NCI-H1694 treated with DMSO at 0.1 percent for 48 hours (cell line): ENCODE results near the gene SLC7A11.

Experiments
- DNase-seq: peaks from one replicate; lab custom pipeline; 2025; lab: John Stamatoyannopoulos, UW

Gene SLC7A11

DNA sequence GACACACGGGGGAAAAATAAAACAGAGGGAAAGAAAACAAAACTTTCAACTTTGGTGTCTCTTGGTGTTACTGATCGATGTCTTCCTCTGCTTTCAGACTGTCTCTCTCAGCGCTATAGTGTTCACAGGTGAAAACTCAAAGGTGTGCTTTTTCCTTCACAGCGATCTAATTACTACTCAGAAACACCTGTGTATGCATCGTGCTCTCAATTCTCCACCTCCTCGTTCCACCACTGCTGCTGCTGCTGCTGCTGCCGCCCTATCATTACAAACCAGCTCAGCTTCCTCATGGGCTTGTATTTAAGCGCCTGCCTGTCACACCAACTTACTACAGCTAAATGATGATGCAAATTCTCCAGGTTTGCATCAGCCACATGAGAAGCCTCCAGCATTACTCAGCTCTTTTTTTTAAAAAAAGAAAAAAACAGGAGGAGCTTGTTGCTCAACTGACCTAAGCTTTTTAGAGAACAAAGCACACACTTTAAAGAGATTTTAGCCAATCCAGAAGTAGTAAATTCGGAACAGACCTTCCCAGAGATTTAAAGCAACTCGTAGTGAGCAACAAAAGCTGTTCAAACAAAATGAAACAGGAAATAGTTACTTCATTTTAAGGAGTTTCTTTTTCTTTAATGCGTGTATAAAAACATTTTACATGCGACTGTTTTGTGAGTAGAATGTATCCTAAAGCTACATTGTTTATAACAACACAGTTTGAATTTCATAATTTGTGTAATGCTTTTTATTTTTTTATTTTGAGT lies at the start of gene SLC7A11:
Gene SLC7A11 (minus strand): TSS at position 274 of the 758 bp plus-strand sequence. CDS start 280 bp downstream, outside the sequence.
- peak; percentile 46 for DNase-seq

DNA sequence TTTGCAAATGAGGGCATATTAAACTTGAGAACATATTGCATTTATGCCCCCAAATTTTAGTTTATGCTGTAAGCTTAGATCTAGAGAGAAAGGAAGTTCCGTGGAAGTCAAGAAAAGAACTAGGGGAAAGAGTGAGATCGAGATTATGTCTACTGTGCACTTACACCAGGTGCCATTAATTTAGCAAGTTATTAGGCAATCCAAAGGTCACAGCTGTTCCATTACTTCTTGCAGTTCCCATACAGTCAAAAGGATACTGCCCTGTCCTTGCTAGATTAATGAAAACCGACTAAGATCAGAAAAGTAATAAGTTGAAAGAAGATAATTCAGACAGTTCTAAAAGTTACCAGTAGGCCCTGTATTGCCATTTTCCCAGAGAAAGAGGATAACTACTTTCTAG lies 49.3 kb upstream of the SLC7A11 start:
- DNase-seq = no peak

DNA sequence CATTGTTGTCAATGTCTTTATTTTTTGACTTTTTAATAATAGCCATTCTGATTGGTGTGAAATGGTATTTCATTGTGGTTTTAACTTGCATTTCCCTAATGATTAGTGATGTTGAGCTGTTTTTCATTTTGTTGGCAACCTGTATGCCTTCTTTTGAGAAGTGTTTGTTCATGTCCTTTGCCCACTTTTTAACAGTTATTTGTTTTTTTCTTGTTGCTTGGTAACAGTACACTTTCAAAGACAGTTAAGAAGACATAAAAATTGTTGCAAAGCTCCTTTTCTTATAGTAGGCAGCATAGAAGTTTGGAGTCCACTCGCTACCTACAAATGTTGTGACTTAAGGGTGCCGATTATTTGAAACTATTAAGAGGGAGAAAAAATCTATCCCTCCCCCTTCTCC lies 48.7 kb upstream of the SLC7A11 start:
- DNase-seq = no peak

DNA sequence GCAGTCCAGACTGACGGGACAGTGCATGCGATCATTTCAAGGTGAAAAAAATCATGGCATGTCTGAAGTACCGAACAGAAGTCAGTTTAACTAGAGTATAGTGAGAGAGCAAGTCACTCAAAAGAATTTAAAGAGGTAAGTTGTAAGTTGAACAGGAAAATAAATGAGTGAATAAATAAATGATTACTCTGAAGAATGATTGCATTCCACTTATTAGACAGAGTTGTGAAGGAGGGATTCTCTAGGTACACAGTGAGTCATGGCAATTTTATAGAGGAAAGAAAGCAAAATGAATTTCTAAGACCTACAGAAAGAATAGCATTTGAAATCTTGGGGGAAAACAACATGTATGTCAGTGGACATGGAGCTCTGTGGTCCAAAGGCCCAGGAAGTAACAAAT lies 37.1 kb upstream of the SLC7A11 start:
- DNase-seq = no peak

DNA sequence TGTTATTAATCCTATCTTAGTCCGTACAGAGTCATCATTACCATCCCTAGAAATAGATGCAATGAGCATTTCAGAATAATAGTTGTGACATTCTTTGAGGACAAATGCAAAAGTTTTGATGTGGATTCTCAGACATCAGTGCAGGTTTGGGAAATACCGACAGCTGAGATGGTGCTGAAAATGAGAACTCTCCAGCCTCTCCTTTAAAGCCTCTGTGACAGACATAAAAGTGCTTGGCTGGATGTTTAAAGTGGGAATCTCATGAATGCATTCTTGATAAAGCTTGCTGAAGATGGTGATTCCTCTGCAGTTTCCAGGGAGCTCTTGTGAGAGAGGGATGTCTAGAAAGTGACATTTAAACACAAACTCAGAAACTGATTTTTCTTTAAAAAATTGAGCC lies 35.0 kb upstream of the SLC7A11 start:
- DNase-seq = no peak

DNA sequence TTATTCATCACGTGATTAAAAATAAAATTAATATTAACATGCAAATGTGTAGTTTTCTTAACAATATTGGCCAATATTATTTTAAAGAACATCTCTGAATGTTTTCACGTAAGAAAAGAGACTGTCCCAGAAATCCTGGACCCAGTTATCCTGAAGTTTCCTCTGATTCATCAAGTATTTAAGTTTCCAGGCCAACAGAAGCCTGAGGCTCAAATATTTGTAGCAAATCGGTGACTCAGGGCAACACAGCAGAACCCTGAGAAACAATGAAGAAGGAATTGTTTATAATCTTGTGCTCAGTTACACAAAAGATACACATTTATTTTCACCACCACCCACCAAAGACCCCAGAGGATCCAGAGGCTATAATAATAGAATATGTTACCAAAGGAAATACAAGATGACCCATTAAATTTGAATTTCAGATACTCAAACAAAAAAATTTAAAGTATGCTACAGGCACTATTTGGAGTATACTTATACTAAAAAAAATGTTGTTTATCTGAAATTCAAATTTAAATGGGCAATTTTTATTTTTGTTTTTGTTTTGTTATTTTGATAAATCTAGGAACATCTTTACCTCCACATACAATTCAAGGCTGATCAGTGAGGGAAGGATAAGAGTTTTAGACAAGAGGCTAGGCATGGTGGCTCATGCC lies 33.9 kb upstream of the SLC7A11 start:
- no peak for DNase-seq

DNA sequence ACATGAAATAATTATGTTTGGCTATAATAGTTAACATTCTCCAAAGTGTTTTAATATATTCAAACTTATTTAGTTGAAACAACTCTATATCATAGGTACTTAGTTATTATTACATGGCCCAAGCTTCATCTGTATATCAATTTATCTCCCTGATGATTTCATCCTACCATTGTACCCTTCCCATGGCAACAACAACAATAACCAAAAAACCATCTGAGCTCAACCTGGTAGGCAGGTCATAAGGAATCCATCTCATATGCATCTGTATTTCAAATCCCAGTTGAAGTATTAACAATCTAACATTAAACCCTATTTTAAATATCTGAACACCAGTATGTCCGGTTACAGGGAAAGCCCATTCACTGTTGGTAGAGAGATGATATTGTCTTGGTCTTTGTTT lies 33.1 kb upstream of the SLC7A11 start:
- no peak for DNase-seq

DNA sequence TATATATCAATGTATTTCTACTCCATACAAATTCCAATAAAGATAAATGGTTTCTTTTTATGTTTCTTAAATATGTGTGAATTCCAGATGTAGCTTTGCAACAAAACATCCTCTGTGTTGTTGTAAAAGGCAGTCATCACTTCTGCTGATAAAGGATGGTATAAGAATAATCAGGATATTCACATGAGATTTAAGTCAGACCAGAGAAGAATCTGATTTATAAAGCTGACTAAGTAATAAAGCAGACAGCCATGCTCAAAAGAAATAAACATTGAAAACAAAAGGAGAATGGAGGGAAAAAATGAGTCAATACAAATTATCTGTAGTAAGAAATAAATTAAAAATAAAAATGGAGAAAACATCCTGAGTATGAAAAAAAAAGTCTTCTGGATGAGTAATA lies 27.0 kb upstream of the SLC7A11 start:
- no peak for DNase-seq

DNA sequence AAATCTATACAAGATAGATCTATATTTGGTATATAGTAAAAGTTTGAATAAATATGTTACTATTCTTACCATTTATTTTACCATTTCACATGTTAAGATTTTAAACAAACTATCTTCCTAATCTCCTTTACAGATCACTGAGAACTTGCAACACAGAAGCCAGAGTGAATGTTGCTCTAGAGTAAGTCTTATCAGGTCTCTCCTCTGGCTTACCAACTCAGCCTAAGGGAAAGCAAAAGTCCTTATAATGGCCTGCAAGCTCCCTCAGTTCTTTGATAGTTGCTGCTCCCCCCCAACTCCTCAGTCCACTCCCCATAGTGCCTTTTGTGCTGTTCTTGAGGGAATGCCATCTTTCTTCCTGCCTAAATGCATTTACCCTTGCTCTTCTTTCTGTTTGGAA lies 25.7 kb upstream of the SLC7A11 start:
- no peak for DNase-seq

DNA sequence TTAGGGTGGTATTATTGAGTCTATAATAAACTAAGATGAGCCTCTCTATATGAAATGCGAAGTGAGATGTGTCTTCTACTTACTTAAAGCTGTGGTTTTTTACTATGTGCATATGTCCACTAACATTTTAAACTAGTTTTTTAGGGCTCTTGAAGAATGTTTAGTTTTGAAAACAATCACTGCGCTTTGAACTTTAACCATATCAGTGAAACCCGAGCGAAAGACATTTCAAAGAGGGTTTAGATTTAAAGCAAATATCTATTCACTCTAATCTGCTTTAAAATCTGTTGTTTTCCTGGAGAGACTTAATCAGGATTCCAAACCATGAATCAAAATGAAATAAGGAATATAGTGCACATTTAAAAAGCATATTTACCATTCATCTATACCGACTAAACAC lies 24.8 kb upstream of the SLC7A11 start:
- DNase-seq = no peak

DNA sequence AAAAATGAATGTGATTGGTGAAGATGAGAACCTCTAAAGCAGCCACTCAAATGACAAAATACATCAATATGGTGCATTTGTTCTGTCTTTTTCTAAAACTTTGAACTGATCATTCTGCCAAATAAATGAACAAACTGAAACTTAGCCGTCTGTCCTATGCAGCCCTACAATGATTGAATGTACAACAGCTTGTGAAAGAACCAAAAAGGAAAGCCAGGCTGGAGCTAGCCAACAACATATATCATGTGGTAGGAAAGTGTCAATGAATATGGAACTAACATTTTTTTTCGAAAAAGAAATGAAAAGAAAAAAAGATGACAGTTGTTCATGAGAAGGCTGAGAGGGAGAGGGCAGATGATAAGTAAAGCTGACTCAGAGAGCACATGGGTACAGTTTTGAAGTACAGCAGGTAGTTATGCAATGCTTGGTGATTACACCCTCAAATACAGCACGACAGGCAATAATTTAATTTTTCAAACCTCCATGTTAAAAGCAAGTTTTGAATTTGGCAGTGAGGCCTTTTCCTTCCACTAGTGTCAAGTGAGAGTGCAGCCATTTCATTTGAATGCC lies 21.2 kb upstream of the SLC7A11 start:
- no peak for DNase-seq

DNA sequence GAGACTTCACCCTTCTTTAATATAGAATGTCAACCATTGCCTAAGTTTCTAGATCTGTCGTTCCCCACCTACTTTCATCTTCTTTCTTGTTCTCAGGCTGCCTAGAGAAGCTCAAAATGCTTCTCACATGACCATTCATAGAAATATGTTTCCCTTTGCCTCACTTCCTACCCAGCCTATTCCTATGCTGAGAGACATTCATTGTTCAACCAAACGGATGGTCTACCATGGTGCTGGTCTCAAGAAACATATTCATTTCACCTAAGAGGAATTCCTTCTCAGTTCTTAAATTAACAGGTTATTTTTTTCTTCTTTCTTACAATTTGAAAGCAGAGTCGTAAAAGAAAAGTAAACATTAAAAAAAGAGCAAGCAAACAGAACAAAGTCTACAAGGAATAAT lies 20.3 kb upstream of the SLC7A11 start:
- no peak for DNase-seq

DNA sequence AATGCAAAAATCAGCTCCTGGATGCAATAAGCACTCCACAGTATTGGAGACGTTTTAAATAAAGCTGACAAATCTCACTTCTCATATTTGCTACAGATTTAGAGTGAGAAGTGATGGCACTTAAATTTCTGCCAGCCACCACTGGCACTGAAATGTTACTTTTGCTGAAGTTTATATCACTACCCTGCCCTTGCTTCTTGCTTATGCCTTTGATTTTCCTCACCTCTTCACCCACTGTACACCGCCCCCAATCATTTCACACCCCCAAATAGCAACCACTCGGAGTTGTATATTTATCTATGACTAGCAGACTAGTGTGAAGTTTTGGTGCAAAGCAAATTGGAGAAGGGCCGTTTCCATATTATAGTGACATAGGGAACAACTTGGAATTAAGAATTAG lies 19.9 kb upstream of the SLC7A11 start:
- DNase-seq = no peak

DNA sequence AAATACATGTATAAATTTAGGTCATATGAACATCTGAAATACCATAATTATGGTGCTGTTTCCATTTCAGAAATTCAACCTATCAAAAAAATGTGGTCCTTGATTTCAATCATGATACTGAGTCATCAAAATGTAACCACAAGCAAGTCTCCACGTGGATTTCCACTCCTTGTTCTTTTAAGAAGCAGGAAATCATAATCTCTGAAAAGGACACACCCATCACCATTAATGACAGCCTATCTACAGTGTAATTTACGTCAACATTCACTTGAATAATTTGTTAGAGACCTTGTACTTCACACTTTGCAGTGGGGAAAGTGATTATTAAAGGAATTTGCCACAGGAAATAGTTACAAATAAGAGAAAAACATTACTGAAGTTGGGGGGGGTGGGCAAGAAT lies 17.7 kb upstream of the SLC7A11 start:
- DNase-seq = no peak

DNA sequence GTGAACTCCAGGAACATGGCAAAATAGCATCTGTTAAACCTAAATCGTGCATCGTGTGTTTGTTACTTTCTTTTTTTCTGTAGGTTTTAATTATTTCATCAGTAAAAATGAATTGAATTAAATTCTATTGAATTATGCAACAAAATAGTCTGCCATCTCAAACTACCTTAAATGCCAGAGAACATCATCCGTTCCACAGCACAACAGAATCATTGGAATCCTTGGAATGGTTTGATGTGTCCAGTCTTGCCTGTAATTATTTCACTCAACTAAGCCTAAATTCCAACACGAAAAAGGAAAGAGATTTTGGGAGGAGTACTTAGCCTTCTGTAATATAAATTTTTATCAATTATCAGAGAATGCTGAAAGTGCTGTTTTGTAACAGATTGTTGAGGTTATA lies 17.1 kb upstream of the SLC7A11 start:
- no peak for DNase-seq

DNA sequence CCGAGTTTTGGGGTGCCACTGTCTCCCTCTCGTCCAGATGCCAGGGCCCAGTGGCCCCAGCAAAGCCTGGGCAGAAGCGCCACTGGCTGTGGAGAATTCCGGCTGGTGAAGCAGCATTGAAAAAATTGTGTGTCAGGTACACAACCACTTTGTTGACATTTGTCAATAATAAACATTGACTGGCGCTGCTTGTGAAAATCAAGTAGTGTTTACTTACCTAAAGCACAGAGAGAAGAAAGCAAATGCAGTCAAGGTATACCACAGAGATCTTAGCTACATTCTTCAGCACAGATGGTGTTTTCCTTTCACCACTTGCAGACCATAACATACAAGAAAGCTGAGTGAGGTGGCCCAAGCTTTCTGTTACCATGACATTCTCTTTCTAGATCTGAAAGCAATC lies 14.5 kb upstream of the SLC7A11 start:
- no peak for DNase-seq

DNA sequence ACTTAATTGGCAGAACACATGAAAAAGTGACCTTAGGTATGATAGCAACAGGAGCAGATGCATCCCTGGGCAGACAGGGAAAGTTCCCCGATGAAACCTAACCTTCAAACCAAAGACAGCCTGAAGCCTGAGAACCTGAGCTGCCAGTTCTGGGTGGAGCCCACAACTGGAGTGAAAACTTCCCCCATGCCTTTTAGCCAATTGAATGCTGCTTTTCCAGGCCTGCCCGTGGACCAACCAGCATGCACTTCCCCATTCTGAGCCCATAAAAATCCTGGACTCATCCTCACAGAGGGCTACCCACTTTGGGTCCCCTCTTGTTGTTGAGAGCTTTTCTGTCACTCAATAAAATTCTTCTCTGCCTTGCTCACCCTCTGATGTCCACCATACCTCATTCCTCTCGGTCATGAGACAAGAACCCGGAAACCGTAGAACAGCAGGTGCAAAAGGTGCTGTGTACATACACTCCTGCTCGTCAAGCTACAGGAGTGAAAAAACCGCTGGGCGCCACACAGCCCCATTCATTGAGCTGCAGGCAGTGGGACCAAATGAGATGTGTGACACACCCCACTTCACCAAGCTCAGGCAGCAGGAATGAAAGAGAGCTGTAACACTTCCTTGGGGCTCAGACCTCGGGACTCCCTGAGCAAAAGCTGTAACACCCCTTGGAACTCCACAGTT lies 13.9 kb upstream of the SLC7A11 start:
- no peak for DNase-seq

DNA sequence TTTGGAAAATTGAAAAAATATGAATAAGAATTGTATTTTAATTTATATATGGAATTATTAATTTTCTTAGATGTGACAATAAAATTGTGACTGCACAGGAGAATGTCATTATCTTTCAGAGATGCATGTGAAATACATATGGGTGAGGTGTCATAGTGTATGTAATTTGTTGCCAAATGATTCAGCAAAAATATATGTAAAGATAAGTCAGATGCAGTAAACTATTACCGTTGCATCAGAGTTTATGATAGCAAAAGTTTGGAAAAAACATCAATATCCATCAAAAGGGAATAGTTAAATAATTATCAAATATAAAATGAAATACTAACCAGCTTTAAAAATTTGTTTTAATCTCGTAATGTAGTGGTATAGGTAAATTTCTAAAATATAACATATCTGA lies 10.4 kb upstream of the SLC7A11 start:
- DNase-seq = no peak

DNA sequence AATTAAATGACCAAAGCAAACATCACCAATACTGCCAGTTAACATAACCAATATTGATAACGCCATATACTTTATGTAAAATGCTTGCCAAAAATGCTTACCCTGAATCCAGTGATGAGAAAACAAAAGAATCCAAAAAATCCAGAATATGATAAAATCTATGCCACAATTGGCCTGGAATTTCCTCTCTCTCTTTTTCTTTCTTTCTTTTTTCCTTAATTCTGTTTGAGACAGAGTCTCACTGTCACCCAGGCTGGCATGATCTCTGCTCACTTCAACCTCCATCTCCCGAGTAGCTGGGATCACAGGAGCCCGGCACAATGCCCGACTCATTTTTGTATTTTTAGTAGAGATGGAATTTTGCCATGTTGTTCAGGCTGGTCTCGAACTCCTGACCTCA lies 9.8 kb upstream of the SLC7A11 start:
- DNase-seq = no peak

DNA sequence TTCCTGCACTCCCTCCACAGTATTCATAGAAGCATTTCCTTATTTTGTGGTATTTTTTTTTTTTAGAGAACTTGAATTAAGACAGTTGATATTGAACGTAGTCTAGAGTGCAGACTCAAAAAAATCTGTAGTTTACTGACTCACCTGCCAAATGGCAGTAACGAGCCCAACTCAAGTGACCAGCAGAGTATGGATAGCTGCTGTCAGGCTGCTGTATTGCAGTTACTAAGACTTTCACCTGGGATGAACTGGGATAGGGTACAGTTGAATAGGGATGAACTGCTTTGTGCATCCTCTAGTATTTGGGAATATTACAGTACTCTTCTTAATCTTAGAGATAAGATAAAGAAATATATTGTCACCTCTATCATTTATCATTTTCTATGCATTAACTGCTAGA lies 7.0 kb upstream of the SLC7A11 start:
- no peak for DNase-seq

DNA sequence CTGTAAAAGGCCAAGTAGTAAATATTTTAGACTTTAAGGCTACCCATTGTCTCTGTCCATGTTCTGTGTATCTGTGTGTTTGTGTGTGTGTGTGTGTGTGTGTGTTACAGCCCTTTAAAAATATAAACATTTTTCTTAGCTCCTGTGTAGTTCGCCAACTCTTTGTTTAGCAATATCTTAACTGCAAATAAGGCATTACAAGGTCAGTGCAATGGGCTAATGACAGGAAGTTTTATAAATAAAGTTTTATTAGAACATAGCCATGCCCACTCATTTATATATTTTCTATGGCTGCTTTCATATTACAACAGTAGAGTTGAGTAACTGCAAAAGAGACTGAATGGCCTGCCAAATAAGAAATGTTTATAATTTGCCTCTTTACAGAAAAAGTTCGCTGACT lies 5.9 kb upstream of the SLC7A11 start:
- no peak for DNase-seq

DNA sequence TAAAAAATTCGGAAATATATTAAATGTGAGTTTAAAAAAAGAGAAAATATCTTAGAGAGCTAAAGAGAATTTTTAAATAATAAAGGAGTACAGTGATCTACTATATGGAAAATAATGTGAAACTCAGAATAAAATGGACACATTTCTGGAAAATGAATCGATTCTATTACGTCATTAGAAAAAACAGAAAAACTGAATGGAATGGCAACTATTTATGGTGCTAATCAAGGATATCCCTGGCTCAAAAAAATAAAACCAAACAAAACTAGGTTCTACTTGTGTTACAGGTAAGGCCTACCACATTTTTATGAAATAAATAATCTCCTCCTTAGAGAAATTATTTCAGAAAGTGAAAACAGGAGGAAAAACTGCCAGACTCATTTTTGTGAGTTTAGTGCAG lies 5.5 kb upstream of the SLC7A11 start:
- no peak for DNase-seq

DNA sequence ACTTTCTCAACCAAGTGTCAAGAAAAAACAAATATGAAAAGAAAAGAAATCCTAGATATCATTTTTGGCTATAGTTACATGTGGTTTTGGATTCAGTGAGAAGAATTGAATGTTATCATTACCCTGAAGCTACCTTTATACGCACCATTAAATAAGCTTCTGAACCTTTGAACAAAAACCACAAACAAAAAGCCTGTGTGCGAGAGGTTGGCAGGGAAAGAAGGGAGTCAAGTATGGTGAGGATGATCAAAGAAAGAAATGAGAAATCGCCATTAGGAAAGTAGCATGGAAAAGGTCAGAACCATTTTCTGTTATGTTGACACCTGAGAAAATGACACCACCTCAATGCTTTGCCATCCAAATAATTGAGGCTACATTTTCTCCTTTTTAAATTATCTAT lies 1.2 kb upstream of the SLC7A11 start:
- DNase-seq = no peak
